HepG2 (cell line): ENCODE measurements around the gene EMC9. TPM values are rescaled to one million over a fixed set of nuclear protein-coding genes. Genes with fewer than 3 reads are reported as not detected.

Source experiments
- ATM ChIP-seq: fragments of 450-650 bp; IDR thresholded peaks from 2 replicates; pipeline ENCODE4 v1.7.1; 2017; ENCODE audit warnings: mild to moderate bottlenecking, borderline replicate concordance
- NCOA5 ChIP-seq: sonication (generic); formaldehyde crosslinking; IDR thresholded peaks from 2 replicates; pipeline ENCODE4 v1.4.0; 2020; ENCODE audit warnings: missing genetic modification reagents
- RFXAP ChIP-seq: sonication (generic); formaldehyde crosslinking; IDR thresholded peaks from 2 replicates; pipeline ENCODE4 v1.4.0; 2020; ENCODE audit warnings: missing genetic modification reagents, borderline replicate concordance
- XRCC5 ChIP-seq: fragments of 200-400 bp; formaldehyde crosslinking; optimal IDR thresholded peaks from 2 replicates; pipeline ENCODE3; 2017; ENCODE audit warnings: mild to moderate bottlenecking, low read length
- ZBTB21 ChIP-seq: sonication (generic); formaldehyde crosslinking; IDR thresholded peaks from 2 replicates; pipeline ENCODE4 v1.4.0; 2020; ENCODE audit warnings: missing genetic modification reagents
- ZBTB7A ChIP-seq: sonication (generic); formaldehyde crosslinking; IDR thresholded peaks from 2 replicates; pipeline ENCODE4 v1.8.0; 2022; ENCODE audit warnings: mild to moderate bottlenecking, missing genetic modification reagents
- ZEB1 ChIP-seq: IDR thresholded peaks from 2 replicates; pipeline ENCODE4 v1.6.1; 2012; ENCODE audit warnings: mild to moderate bottlenecking, low read depth, inconsistent platforms; ENCODE audit not compliant: insufficient replicate concordance
- ZKSCAN5 ChIP-seq: sonication (generic); formaldehyde crosslinking; IDR thresholded peaks from 2 replicates; pipeline ENCODE4 v1.5.1; 2020; ENCODE audit warnings: mild to moderate bottlenecking, missing genetic modification reagents
- ZNF101 ChIP-seq: sonication (generic); formaldehyde crosslinking; IDR thresholded peaks from 2 replicates; pipeline ENCODE4 v1.4.0; 2020; ENCODE audit warnings: mild to moderate bottlenecking, low read depth, missing genetic modification reagents, borderline replicate concordance
- ZNF17 ChIP-seq: sonication (generic); formaldehyde crosslinking; IDR thresholded peaks from 2 replicates; pipeline ENCODE4 v1.5.0; 2020; ENCODE audit warnings: mild to moderate bottlenecking, missing genetic modification reagents
- ZSCAN21 ChIP-seq: sonication (generic); formaldehyde crosslinking; IDR thresholded peaks from 2 replicates; pipeline ENCODE4 v1.8.0; 2022; ENCODE audit warnings: mild to moderate bottlenecking, missing genetic modification reagents, moderate library complexity, borderline replicate concordance
- polyA plus RNA-seq, 8 experiments: library from polyadenylated mRNA; depleted of rRNA in 3 of 8; stranded (reverse) in 7 of 8; unstranded in 1 of 8; fragments of >200 nt; fragmentation: Illumina TruSeq in 4 of 8; extraction: Trizol in 4 of 8; gene quantifications; 2 replicates each; pipeline versions ENCODE4 v1.2.1 to v1.2.3, GENCODE V29; 2011 to 2016; ENCODE audit warnings: low read depth in 4 of 8, missing spikeins in 1 of 8, mixed read lengths in 1 of 8; ENCODE audit not compliant: insufficient read depth in 1 of 8
- total RNA-seq, 5 experiments: library from RNA; depleted of rRNA; stranded (reverse); fragments of >200 nt; fragmentation: Illumina TruSeq; extraction: Trizol; gene quantifications; 2 replicates each; pipeline ENCODE4 v1.2.3, GENCODE V29; 2016; ENCODE audit warnings: low read depth in 1 of 5
- TF ChIP-seq, protein P1 (sequence below), 2 experiments: sonication (generic) in 1 of 2; formaldehyde crosslinking in 1 of 2; IDR thresholded peaks; 2 replicates each; pipeline versions ENCODE4 v1.6.1 to v1.9.0; 2014 to 2022; ENCODE audit warnings: antibody characterized with exemption in 1 of 2, borderline replicate concordance in 1 of 2, inconsistent platforms in 1 of 2, low read depth in 1 of 2, missing genetic modification reagents in 1 of 2
- TF ChIP-seq, protein P2 (sequence below): sonication (generic); formaldehyde crosslinking; IDR thresholded peaks from 2 replicates; pipeline ENCODE4 v1.5.0; 2020; ENCODE audit warnings: mild to moderate bottlenecking, missing genetic modification reagents
- TF ChIP-seq, protein P3 (sequence below): sonication (generic); formaldehyde crosslinking; conservative IDR thresholded peaks from 2 replicates; pipeline ENCODE4 v1.4.0; 2020; ENCODE audit warnings: missing genetic modification reagents
- TF ChIP-seq, protein P4 (sequence below): sonication (generic); formaldehyde crosslinking; IDR thresholded peaks from 2 replicates; pipeline ENCODE4 v1.9.0; 2021; ENCODE audit warnings: missing genetic modification reagents, mild to moderate bottlenecking, borderline replicate concordance

Gene EMC9
- total and polyA plus RNA-seq, 2 of the 13 experiments (the other 11 are each of a cell fraction or from before 2014, with no cell fraction given) = 60.5 to 78.7 TPM

DNA sequence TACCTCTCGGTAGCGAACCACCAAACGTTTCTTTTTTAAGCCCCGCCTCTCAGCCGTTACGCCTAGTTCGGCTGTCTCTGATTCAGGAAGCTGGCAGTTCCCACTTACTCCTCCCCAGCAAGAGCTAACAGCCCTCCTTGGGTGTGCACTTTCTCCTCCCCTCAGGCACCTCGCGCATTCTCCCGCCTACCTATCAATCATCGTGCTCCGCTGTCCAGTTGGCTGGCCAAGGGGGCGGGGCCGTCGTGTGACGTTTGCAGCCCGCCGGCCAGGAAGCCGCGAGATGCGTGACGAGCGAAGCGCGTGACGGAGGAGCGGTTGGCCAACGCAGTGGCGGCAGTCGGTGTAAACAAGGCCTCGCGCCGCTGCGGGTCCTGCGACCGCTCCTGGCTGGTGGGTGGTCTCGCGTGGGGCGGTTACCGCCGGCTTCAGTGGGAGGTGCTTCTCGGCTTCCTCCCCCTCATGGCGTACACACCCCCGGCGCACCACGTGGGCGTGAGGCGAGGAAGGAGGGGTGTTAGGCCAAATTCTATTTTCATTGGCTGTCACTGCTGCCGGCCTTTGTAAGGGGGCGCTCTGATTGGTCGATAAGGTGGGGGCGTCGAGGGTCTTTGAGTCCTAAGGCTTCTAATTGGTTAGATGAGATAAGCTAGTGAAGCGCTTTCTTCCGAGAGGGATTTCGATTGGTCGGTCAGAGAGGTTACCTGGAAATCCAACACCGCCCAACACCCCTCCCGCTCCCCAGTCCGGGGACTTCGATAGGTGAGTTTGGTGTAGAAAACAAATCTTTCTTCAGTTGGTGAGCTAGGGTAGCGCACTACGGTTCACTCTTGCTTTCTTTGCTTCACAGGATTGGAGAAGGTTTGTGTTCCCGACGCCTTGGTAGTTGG, 26.6 kb downstream of the EMC9 start, which contains the start of the genes DCAF11 and NRL (continued):
- TF ChIP-seq, protein P1, sequence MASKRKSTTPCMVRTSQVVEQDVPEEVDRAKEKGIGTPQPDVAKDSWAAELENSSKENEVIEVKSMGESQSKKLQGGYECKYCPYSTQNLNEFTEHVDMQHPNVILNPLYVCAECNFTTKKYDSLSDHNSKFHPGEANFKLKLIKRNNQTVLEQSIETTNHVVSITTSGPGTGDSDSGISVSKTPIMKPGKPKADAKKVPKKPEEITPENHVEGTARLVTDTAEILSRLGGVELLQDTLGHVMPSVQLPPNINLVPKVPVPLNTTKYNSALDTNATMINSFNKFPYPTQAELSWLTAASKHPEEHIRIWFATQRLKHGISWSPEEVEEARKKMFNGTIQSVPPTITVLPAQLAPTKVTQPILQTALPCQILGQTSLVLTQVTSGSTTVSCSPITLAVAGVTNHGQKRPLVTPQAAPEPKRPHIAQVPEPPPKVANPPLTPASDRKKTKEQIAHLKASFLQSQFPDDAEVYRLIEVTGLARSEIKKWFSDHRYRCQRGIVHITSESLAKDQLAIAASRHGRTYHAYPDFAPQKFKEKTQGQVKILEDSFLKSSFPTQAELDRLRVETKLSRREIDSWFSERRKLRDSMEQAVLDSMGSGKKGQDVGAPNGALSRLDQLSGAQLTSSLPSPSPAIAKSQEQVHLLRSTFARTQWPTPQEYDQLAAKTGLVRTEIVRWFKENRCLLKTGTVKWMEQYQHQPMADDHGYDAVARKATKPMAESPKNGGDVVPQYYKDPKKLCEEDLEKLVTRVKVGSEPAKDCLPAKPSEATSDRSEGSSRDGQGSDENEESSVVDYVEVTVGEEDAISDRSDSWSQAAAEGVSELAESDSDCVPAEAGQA (IDR thresholded peaks at IDR 0.05; ENCODE audit: low read depth) = peak; percentile 95
- TF ChIP-seq, protein P1 (CRISPR knock-in tag; IDR thresholded peaks at IDR 0.05; ENCODE audit: borderline replicate concordance) = peak; percentile 63
- TF ChIP-seq RFXAP (CRISPR knock-in tag) = peak; percentile 98
- TF ChIP-seq ZNF17 (CRISPR knock-in tag) = no peak
- TF ChIP-seq, protein P2, sequence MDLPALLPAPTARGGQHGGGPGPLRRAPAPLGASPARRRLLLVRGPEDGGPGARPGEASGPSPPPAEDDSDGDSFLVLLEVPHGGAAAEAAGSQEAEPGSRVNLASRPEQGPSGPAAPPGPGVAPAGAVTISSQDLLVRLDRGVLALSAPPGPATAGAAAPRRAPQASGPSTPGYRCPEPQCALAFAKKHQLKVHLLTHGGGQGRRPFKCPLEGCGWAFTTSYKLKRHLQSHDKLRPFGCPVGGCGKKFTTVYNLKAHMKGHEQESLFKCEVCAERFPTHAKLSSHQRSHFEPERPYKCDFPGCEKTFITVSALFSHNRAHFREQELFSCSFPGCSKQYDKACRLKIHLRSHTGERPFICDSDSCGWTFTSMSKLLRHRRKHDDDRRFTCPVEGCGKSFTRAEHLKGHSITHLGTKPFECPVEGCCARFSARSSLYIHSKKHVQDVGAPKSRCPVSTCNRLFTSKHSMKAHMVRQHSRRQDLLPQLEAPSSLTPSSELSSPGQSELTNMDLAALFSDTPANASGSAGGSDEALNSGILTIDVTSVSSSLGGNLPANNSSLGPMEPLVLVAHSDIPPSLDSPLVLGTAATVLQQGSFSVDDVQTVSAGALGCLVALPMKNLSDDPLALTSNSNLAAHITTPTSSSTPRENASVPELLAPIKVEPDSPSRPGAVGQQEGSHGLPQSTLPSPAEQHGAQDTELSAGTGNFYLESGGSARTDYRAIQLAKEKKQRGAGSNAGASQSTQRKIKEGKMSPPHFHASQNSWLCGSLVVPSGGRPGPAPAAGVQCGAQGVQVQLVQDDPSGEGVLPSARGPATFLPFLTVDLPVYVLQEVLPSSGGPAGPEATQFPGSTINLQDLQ (CRISPR knock-in tag) = no peak
- TF ChIP-seq ZBTB7A (CRISPR knock-in tag) = peak; percentile 96; the same call in 1 of the 2 replicates
- TF ChIP-seq, protein P3, sequence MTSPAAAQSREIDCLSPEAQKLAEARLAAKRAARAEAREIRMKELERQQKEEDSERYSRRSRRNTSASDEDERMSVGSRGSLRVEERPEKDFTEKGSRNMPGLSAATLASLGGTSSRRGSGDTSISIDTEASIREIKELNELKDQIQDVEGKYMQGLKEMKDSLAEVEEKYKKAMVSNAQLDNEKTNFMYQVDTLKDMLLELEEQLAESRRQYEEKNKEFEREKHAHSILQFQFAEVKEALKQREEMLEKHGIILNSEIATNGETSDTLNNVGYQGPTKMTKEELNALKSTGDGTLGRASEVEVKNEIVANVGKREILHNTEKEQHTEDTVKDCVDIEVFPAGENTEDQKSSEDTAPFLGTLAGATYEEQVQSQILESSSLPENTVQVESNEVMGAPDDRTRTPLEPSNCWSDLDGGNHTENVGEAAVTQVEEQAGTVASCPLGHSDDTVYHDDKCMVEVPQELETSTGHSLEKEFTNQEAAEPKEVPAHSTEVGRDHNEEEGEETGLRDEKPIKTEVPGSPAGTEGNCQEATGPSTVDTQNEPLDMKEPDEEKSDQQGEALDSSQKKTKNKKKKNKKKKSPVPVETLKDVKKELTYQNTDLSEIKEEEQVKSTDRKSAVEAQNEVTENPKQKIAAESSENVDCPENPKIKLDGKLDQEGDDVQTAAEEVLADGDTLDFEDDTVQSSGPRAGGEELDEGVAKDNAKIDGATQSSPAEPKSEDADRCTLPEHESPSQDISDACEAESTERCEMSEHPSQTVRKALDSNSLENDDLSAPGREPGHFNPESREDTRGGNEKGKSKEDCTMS (CRISPR knock-in tag) = no peak; the same call in 1 of the 2 replicates
- TF ChIP-seq ZSCAN21 (CRISPR knock-in tag) = peak; percentile 91; the same call in 1 of the 2 replicates
- TF ChIP-seq, protein P4, sequence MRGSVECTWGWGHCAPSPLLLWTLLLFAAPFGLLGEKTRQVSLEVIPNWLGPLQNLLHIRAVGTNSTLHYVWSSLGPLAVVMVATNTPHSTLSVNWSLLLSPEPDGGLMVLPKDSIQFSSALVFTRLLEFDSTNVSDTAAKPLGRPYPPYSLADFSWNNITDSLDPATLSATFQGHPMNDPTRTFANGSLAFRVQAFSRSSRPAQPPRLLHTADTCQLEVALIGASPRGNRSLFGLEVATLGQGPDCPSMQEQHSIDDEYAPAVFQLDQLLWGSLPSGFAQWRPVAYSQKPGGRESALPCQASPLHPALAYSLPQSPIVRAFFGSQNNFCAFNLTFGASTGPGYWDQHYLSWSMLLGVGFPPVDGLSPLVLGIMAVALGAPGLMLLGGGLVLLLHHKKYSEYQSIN (CRISPR knock-in tag) = no peak
- no peak for TF ChIP-seq ATM
- no peak for TF ChIP-seq NCOA5 (CRISPR knock-in tag)
- TF ChIP-seq ZEB1 = no peak
- TF ChIP-seq ZNF101 (CRISPR knock-in tag) = no peak
- peak; percentile 83; the same call in 1 of the 2 replicates for TF ChIP-seq ZKSCAN5 (CRISPR knock-in tag)
- TF ChIP-seq ZBTB21 (CRISPR knock-in tag) = peak; percentile 99
- peak; percentile 94 for TF ChIP-seq XRCC5
